ENCODE data around the gene UNKL. TPM values are rescaled to one million over a fixed set of nuclear protein-coding genes. Genes with fewer than 3 reads are reported as not detected.

UNKL gene
- total RNA-seq, 1 donor from 2014 or later: 6.1 TPM

DNA sequence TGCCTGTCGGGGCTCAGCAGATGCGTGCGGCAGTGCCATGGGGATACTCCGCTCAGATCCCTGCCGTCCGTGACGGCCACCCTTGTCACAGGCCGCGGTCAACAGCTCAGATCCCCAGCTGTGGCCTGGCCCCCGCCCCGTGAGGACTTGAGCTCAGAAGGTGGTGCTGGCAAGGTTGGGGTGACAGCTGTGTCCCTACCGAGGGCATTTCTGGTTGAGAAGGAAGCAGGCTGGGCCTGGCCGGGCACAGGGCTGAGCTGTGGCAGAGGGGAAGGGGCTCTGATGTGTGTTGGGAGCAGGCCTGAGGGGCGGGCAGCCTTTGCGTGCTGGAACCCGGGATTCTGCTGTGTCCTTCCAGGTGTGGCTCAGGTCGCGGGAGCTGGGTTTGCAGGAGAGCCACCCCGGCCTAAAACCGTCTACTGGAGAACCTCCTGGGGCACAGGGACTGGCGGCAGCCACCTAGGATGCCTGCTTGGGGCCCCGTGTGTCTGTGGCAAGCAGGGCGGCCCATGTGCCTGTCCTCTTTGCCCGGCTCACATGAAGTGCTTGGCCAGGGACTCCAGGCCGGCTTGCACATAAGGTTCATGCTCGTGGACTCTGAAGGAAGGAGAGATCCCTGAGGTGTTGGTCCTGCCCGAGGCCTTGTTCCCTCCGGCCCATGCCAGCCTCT, 100.0 kb downstream of the UNKL start:
- Histone ChIP-seq H3K36me3 (no peaks in the 10 kb centered on the region), H3K27me3 (no peaks in the 10 kb centered on the region), H2AFZ (replicated peaks) (no peak overlapping the region), H3K4me3 (no peak overlapping the region), H3F3A (ENCODE audit: low read depth) (no peaks in the 10 kb centered on the region), H4K20me1 (ENCODE audit: low read depth) (peaks cover 97% of the 10 kb centered on the region), H3K9me3 (ENCODE audit: low read depth) (no peaks in the 10 kb centered on the region), H3K9ac (no peak overlapping the region), H3K27ac (no peak overlapping the region), H3K4me1 (peaks cover 11% of the 10 kb centered on the region), H3K79me2 (ENCODE audit: low read depth) (peaks cover 98% of the 10 kb centered on the region), H3K4me2 (no peak overlapping the region)
- H3K4me3 Mint-ChIP-seq: no peak overlapping the region
- TF ChIP-seq, protein P1, sequence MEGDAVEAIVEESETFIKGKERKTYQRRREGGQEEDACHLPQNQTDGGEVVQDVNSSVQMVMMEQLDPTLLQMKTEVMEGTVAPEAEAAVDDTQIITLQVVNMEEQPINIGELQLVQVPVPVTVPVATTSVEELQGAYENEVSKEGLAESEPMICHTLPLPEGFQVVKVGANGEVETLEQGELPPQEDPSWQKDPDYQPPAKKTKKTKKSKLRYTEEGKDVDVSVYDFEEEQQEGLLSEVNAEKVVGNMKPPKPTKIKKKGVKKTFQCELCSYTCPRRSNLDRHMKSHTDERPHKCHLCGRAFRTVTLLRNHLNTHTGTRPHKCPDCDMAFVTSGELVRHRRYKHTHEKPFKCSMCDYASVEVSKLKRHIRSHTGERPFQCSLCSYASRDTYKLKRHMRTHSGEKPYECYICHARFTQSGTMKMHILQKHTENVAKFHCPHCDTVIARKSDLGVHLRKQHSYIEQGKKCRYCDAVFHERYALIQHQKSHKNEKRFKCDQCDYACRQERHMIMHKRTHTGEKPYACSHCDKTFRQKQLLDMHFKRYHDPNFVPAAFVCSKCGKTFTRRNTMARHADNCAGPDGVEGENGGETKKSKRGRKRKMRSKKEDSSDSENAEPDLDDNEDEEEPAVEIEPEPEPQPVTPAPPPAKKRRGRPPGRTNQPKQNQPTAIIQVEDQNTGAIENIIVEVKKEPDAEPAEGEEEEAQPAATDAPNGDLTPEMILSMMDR (IDR thresholded peaks at IDR 0.05): no peak
- DNase-seq (ENCODE audit: low spot score): no peak
- H3K27me3 Mint-ChIP-seq (ENCODE audit: insufficient read depth, low read depth): peaks cover 7% of the 10 kb centered on the region
- no peak overlapping the region for H3K27ac Mint-ChIP-seq
- peaks cover 18% of the 10 kb centered on the region for H3K4me1 Mint-ChIP-seq
- H3K36me3 Mint-ChIP-seq: peaks cover 32% of the 10 kb centered on the region
- no peaks in the 10 kb centered on the region for H3K9me3 Mint-ChIP-seq

DNA sequence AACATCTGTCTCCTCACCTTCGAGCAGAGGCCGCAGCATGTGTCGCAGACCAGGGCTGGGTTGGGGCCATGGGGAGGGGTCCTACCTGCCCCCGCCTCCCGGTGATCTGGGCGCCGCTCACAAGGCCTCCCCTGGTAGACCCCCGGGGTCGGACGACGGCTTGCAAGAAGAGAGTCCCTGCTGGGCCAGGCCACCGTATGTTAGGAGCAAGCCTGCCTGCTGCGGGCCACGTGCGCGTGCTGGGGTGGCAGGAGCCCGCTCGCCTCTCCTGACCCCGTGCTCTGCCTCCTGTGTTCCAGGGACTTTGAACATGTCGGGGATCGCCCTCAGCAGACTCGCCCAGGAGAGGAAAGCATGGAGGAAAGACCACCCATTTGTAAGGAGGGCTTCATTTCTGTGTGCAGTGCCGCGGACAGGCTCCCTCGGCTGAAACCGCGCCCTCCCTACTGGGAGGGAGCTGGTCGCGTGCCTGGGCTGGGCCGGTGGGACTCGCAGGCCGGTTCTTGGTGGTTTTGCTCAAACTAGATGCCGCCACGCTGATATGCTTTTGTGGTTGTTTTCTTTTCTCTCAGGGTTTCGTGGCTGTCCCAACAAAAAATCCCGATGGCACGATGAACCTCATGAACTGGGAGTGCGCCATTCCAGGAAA, 100.7 kb downstream of the UNKL start:
- Histone ChIP-seq H3K36me3 (no peaks in the 10 kb centered on the region), H3K27ac (no peak overlapping the region), H3K9me3 (ENCODE audit: low read depth) (no peaks in the 10 kb centered on the region), H3K4me2 (no peak overlapping the region), H4K20me1 (ENCODE audit: low read depth) (peaks cover 90% of the 10 kb centered on the region), H3K9ac (no peak overlapping the region), H3K27me3 (no peaks in the 10 kb centered on the region), H3K79me2 (ENCODE audit: low read depth) (peaks cover 91% of the 10 kb centered on the region), H2AFZ (replicated peaks) (no peak overlapping the region), H3K4me1 (peaks cover 11% of the 10 kb centered on the region), H3K4me3 (no peak overlapping the region), H3F3A (ENCODE audit: low read depth) (no peaks in the 10 kb centered on the region)
- peaks cover 28% of the 10 kb centered on the region for H3K36me3 Mint-ChIP-seq
- no peak for TF ChIP-seq EZH2phosphoT487 (IDR thresholded peaks at IDR 0.05)
- TF ChIP-seq, protein P1 (IDR thresholded peaks at IDR 0.05): no peak
- no peak for TF ChIP-seq EZH2 (IDR thresholded peaks at IDR 0.05)
- H3K27ac Mint-ChIP-seq: no peak overlapping the region
- H3K27me3 Mint-ChIP-seq (ENCODE audit: insufficient read depth, low read depth): peaks cover 7% of the 10 kb centered on the region
- no peaks in the 10 kb centered on the region for H3K9me3 Mint-ChIP-seq
- no peak overlapping the region for H3K4me3 Mint-ChIP-seq
- DNase-seq (ENCODE audit: low spot score): no peak
- peaks cover 18% of the 10 kb centered on the region for H3K4me1 Mint-ChIP-seq

Other genes starting within 250 kb of the UNKL start
- not detected in 2 replicates for gene TPSG1, start 189.4 kb downstream of the UNKL start, total RNA-seq (ENCODE audit: low replicate concordance)
- gene TPSB2, start 184.5 kb downstream of the UNKL start, total RNA-seq (ENCODE audit: low replicate concordance): not detected in 2 replicates
- gene TPSAB1, start 174.0 kb downstream of the UNKL start, total RNA-seq (ENCODE audit: low replicate concordance): not detected in 2 replicates
- gene TPSD1, start 158.6 kb downstream of the UNKL start, total RNA-seq (ENCODE audit: low replicate concordance): not detected in 2 replicates
- 184 and 239 TPM in 2 replicates for gene UBE2I, start 105.1 kb downstream of the UNKL start, total RNA-seq (ENCODE audit: low replicate concordance)
- 0.34 and 4.0 TPM in 2 replicates for gene BAIAP3, start 81.1 kb downstream of the UNKL start, total RNA-seq (ENCODE audit: low replicate concordance)
- 22.4 and 60.6 TPM in 2 replicates for gene TSR3, start 62.8 kb downstream of the UNKL start, total RNA-seq (ENCODE audit: low replicate concordance)
- 11.8 and 22.7 TPM in 2 replicates for gene GNPTG, start 62.8 kb downstream of the UNKL start, total RNA-seq (ENCODE audit: low replicate concordance)
- gene UQCC4, start 6.0 kb upstream of the UNKL start, total RNA-seq (ENCODE audit: low replicate concordance): 4.6 and 13.2 TPM in 2 replicates
- gene PERCC1, start 16.4 kb upstream of the UNKL start, total RNA-seq (ENCODE audit: low replicate concordance): 1.1 TPM in 1 of 2 replicates, not detected in the other
- 0.28 TPM in 1 of 2 replicates, not detected in the other for gene CCDC154, start 29.9 kb upstream of the UNKL start, total RNA-seq (ENCODE audit: low replicate concordance)
- gene CLCN7, start 60.3 kb upstream of the UNKL start, total RNA-seq (ENCODE audit: low replicate concordance): 11.5 and 33.4 TPM in 2 replicates
- not detected in 2 replicates for gene PTX4, start 74.2 kb upstream of the UNKL start, total RNA-seq (ENCODE audit: low replicate concordance)
- 18.3 and 58.4 TPM in 2 replicates for gene TELO2, start 78.7 kb upstream of the UNKL start, total RNA-seq (ENCODE audit: low replicate concordance)
- gene TMEM204, start 119.0 kb upstream of the UNKL start, total RNA-seq (ENCODE audit: low replicate concordance): not detected in 2 replicates
- 33.8 and 64.4 TPM in 2 replicates for gene IFT140, start 197.4 kb upstream of the UNKL start, total RNA-seq (ENCODE audit: low replicate concordance)
- gene CRAMP1, start 197.7 kb upstream of the UNKL start, total RNA-seq (ENCODE audit: low replicate concordance): 11.7 and 19.5 TPM in 2 replicates

Data from neural progenitor cell (in vitro differentiated cells).